ENCODE measurements around the gene S100A16.

S100A16 gene

DNA sequence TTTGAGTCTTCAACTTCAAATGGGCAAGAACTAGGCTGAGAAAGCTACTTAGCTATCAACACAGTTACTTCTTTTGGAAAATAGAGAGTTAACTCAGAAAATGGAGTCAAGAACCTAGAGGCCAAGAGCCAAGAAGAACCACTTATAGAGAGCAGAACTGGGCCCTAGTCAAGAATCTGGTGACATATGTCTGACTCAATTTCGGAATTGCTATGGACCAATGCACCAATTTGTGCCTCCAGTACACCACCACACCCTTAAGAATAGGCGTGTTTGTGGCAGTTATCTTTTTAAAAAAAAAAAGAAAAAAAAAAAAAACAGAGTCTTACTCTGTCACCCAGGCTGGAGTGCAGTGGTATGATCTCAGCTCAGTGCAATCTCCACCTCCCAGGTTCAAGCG is 55.1 kb downstream of the S100A16 start:
- TF ChIP-seq, protein P1, sequence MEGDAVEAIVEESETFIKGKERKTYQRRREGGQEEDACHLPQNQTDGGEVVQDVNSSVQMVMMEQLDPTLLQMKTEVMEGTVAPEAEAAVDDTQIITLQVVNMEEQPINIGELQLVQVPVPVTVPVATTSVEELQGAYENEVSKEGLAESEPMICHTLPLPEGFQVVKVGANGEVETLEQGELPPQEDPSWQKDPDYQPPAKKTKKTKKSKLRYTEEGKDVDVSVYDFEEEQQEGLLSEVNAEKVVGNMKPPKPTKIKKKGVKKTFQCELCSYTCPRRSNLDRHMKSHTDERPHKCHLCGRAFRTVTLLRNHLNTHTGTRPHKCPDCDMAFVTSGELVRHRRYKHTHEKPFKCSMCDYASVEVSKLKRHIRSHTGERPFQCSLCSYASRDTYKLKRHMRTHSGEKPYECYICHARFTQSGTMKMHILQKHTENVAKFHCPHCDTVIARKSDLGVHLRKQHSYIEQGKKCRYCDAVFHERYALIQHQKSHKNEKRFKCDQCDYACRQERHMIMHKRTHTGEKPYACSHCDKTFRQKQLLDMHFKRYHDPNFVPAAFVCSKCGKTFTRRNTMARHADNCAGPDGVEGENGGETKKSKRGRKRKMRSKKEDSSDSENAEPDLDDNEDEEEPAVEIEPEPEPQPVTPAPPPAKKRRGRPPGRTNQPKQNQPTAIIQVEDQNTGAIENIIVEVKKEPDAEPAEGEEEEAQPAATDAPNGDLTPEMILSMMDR (IDR thresholded peaks at IDR 0.05), result no peak
- H3K4me3 ChIP-seq, result no peak overlapping the region
- no peaks in the 10 kb centered on the region for H3K9me3 ChIP-seq
- no peak overlapping the region for H3K27ac ChIP-seq
- peaks cover 0 to 20% (median 20%) of the 10 kb centered on the region in 4 donors for H3K4me1 ChIP-seq
- H3K36me3 ChIP-seq, result no peaks in the 10 kb centered on the region
- intact Hi-C loops (cut with DNase I; ENCODE audit: low total_unique reads), result no loop called here
- DNase-seq, result no peak
- no peaks in the 10 kb centered on the region for H3K27me3 ChIP-seq
